Panc1 (cell line): ENCODE data around the gene OAS1.

Experiments used
- CTCF ChIP-seq: fragments of 450-650 bp; IDR thresholded peaks from 2 replicates; pipeline ENCODE4 v1.5.1; 2017; ENCODE audit warnings: mild to moderate bottlenecking
- REST ChIP-seq, 2 experiments: IDR thresholded peaks; 2 replicates each; pipeline ENCODE4 v1.6.1; 2011 to 2012; ENCODE audit warnings: low read depth in 2 of 2, control low read depth in 1 of 2, low read length in 1 of 2, mild to moderate bottlenecking in 1 of 2, moderate library complexity in 1 of 2; ENCODE audit not compliant: insufficient read depth in 1 of 2

- TF ChIP-seq REST (IDR thresholded peaks at IDR 0.05; ENCODE audit: insufficient read depth in 1 of 2, low read depth in 2 of 2, low read length in 1 of 2) (peak; percentile 45 to 54; a peak in 2 of 4 replicates), CTCF (no peak)
These were observed 31.3 kb downstream of the OAS1 start, which contains the start of gene OAS3 for GRCh38 chr12:112937741-112938719.
